Esophagus muscularis mucosa (tissue), 4 donors: ENCODE results near the gene SYT6. TPM values are rescaled to one million over a fixed set of nuclear protein-coding genes. Genes with fewer than 3 reads are reported as not detected.

Experiments
- DNase-seq: peaks from one replicate; pipeline ENCODE4 v3.0.0-alpha.2; 2017; ENCODE audit errors: extremely low spot score
- H3K27ac ChIP-seq, 4 donors: fragments of 200-600 bp; sonication (generic); replicated peaks in 1 of 4; 1 replicate in 3 of 4; 2 replicates in 1 of 4; pipeline ENCODE4 v1.5.1; 2016 to 2019; ENCODE audit warnings: mild to moderate bottlenecking in 1 of 4
- H3K27me3 ChIP-seq, 4 donors: fragments of 200-600 bp; sonication (generic); one replicate each; pipeline versions ENCODE4 v1.5.1 to v1.6.0; 2016 to 2019
- H3K36me3 ChIP-seq, 4 donors: fragments of 200-600 bp; sonication (generic); one replicate each; pipeline ENCODE4 v1.5.1; 2016 to 2019
- H3K4me1 ChIP-seq, 4 donors: fragments of 200-600 bp; sonication (generic); one replicate each; pipeline ENCODE4 v1.5.1; 2016 to 2019
- H3K4me3 ChIP-seq, 4 donors: fragments of 200-600 bp; sonication (generic); 1 replicate in 2 of 4; 2 replicates in 2 of 4; pipeline ENCODE4 v1.5.1; 2016 to 2019; ENCODE audit warnings: mild to moderate bottlenecking in 4 of 4, moderate library complexity in 1 of 4
- H3K9me3 ChIP-seq, 4 donors: fragments of 200-600 bp; sonication (generic); 1 replicate in 3 of 4; 2 replicates in 1 of 4; pipeline ENCODE4 v1.5.1; 2016 to 2019
- EP300 ChIP-seq: sonication (generic); formaldehyde crosslinking; IDR thresholded peaks from one replicate; pipeline ENCODE4 v1.6.1; 2017; ENCODE audit warnings: antibody characterized with exemption
- POLR2A ChIP-seq: fragments of 450-650 bp; IDR thresholded peaks from one replicate; pipeline ENCODE4 v1.6.1; 2017; ENCODE audit warnings: antibody characterized with exemption, moderate library complexity, mild to moderate bottlenecking, low read depth
- POLR2AphosphoS5 ChIP-seq, 2 donors: sonication (generic); formaldehyde crosslinking; IDR thresholded peaks; one replicate each; pipeline ENCODE4 v1.6.1; 2017; ENCODE audit warnings: antibody characterized with exemption in 2 of 2
- WGBS: methylation state at CpG from one replicate; pipeline ENCODE4 v1.1.5; 2018; 5-methylcytosine and 5-hydroxymethylcytosine counted together
- intact Hi-C: fragments of 100-400 bp; cut with DNase I; formaldehyde crosslinking; loops from one replicate; pipeline ENCODE4 v1.15.1; 2023
- total RNA-seq, 4 donors: library from RNA; depleted of rRNA; stranded (reverse); fragments of >200 nt; gene quantifications; one replicate each; pipeline versions ENCODE4 v1.1.0 to v1.2.1, GENCODE V29; 2016
- TF ChIP-seq, protein P1 (sequence below), 3 experiments: fragments of 200-600 bp in 2 of 3; fragments of 450-650 bp in 1 of 3; sonication (generic) in 2 of 3; IDR thresholded peaks; one replicate each; pipeline ENCODE4 v1.5.1; 2017 to 2019; ENCODE audit warnings: antibody characterized with exemption in 3 of 3, mild to moderate bottlenecking in 2 of 3, moderate library complexity in 1 of 3

Gene SYT6
- total RNA-seq, 4 donors from 2014 or later: 0.06 to 0.83 TPM; not detected in 2

DNA sequence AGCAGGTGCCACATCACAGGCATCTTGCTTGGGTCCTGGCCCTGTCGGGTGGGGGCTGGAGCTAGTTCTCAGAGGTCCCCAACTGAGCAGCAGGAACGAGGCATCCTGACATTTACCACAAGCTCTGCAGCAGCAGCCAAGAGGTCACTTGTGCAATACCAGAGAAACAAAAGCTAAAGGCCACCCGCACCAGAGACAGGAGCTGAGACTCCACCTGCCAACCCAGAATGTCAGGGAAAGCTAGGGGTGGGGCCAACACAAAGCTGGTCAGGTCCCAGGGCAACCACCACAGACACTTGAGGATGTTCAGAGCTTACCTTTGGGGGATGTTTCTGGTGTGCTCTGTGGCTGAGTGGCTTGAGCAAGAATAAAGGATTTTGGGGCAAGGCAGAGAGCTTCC, 13.6 kb upstream of the SYT6 start:
- DNase-seq: no peak
- 67% methylated on average over 3 of the region's 3 CpGs for WGBS
- intact Hi-C loops: no loop called here
- no peak overlapping the region for H3K27ac ChIP-seq
- H3K4me3 ChIP-seq: no peak overlapping the region
- no peaks in the 10 kb centered on the region for H3K9me3 ChIP-seq
- no peaks in the 10 kb centered on the region for H3K36me3 ChIP-seq
- no peak for TF ChIP-seq POLR2AphosphoS5 (IDR thresholded peaks at IDR 0.05)
- no peak for TF ChIP-seq POLR2A
- TF ChIP-seq EP300: no peak
- TF ChIP-seq, protein P1, sequence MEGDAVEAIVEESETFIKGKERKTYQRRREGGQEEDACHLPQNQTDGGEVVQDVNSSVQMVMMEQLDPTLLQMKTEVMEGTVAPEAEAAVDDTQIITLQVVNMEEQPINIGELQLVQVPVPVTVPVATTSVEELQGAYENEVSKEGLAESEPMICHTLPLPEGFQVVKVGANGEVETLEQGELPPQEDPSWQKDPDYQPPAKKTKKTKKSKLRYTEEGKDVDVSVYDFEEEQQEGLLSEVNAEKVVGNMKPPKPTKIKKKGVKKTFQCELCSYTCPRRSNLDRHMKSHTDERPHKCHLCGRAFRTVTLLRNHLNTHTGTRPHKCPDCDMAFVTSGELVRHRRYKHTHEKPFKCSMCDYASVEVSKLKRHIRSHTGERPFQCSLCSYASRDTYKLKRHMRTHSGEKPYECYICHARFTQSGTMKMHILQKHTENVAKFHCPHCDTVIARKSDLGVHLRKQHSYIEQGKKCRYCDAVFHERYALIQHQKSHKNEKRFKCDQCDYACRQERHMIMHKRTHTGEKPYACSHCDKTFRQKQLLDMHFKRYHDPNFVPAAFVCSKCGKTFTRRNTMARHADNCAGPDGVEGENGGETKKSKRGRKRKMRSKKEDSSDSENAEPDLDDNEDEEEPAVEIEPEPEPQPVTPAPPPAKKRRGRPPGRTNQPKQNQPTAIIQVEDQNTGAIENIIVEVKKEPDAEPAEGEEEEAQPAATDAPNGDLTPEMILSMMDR (IDR thresholded peaks at IDR 0.05): no peak
- no peaks in the 10 kb centered on the region for H3K4me1 ChIP-seq
- no peaks in the 10 kb centered on the region for H3K27me3 ChIP-seq

DNA sequence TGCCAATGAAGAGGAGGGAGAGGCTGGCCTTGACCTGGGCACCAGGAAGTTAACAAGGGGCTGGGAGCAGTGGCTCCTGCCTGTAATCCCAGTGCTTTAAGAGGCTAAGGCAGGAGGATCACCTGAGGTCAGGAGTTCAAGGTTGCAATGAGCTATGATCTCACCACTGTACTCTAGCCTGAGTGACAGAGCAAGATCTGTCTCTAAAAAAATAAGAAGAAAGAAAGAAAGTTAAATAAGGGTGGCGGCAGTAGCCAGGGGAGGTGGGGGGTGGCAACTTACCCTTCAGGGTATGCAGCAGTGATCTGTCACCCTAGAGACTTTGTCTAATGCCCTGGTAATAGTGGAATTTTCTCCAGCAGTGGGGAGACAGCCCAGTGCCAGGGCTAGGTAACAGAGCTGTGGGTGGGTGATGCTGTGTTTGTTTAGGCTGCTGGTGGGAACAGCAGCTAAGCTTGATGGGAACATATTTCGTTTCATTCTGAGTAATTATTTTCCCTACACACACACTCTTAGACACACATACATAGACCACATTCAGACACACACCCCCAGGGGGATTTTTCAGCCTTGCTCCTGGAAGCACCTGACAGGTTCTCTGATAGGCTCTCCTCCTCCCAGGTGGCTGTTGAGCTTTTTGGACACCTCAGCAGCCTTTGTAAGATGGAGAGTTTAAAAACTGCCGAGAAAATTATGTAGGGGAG, 11.3 kb upstream of the SYT6 start:
- H3K9me3 ChIP-seq: no peaks in the 10 kb centered on the region
- H3K4me3 ChIP-seq: no peak overlapping the region
- H3K27me3 ChIP-seq: no peaks in the 10 kb centered on the region
- intact Hi-C loops: no loop called here
- no peaks in the 10 kb centered on the region for H3K4me1 ChIP-seq
- no peak for DNase-seq
- no peaks in the 10 kb centered on the region for H3K36me3 ChIP-seq
- no peak for TF ChIP-seq POLR2AphosphoS5 (IDR thresholded peaks at IDR 0.05)
- no peak for TF ChIP-seq POLR2A
- TF ChIP-seq, protein P1 (IDR thresholded peaks at IDR 0.05): no peak
- TF ChIP-seq EP300: no peak
- WGBS: 87% methylated on average over 3 of the region's 3 CpGs
- no peak overlapping the region for H3K27ac ChIP-seq

DNA sequence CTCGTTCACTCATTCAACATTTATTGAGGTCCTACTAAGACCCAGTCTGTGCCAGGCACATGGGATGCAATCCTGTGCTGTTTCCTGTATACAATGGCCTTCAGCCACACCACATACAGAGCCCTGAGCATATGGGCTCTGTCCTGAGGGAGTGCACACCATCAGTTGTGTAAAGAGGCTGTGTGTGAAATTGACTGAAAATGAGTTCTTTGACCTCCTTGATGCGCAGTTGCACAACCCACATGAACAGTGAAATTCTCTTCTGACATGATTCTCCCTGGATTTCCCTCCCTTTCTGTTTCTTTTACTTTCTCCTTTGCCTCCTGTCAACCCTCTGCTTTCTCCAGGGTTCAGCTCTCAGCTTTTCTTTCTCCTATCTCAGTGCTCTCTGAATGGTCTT, 6.3 kb upstream of the SYT6 start:
- H3K4me1 ChIP-seq: peaks cover 0 to 3% (median 1%) of the 10 kb centered on the region in 4 donors
- DNase-seq: no peak
- intact Hi-C loops: no loop called here
- no peak overlapping the region for H3K4me3 ChIP-seq
- H3K9me3 ChIP-seq: no peaks in the 10 kb centered on the region
- no peaks in the 10 kb centered on the region for H3K36me3 ChIP-seq
- peaks cover 0 to 27% (median 9%) of the 10 kb centered on the region in 4 donors for H3K27me3 ChIP-seq
- WGBS: 78% methylated on average over 2 of the region's 2 CpGs
- H3K27ac ChIP-seq: no peak overlapping the region
- TF ChIP-seq, protein P1 (IDR thresholded peaks at IDR 0.05): no peak
- TF ChIP-seq POLR2A (no peak), POLR2AphosphoS5 (IDR thresholded peaks at IDR 0.05) (no peak), EP300 (no peak)

DNA sequence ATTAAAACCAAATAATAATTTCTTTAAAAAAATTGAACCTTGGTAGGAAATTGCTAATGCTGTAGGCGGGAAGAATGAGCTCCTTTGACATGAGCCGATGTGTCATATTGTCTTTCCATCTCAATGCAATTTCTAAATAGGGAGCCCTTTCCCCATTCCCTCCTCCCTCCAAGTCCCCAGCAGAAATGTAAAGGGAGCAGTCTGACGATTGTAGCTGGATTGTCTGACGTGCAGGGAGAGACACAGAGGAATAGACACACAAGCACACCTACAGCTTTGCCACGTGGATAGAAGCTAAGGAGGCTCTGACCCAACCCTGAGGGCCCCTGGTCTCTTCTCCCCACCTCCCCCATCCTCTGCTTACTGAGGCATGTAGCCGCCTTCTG, 3.6 kb upstream of the SYT6 start:
- 63% methylated on average over 6 of the region's 6 CpGs for WGBS
- no peak for DNase-seq
- Histone ChIP-seq H3K9me3 (no peaks in the 10 kb centered on the region), H3K4me1 (peaks cover 17 to 29% (median 26%) of the 10 kb centered on the region in 4 donors), H3K27me3 (peaks cover 5 to 54% (median 36%) of the 10 kb centered on the region in 4 donors), H3K36me3 (no peaks in the 10 kb centered on the region), H3K4me3 (no peak overlapping the region), H3K27ac (no peak overlapping the region)
- intact Hi-C loops: no loop called here
- TF ChIP-seq POLR2A: no peak
- no peak for TF ChIP-seq POLR2AphosphoS5 (IDR thresholded peaks at IDR 0.05)
- no peak for TF ChIP-seq EP300
- TF ChIP-seq, protein P1 (IDR thresholded peaks at IDR 0.05): no peak
